Skeletal muscle tissue (tissue), 4 donors: ENCODE measurements around the gene SLC4A9. TPM values are rescaled to one million over a fixed set of nuclear protein-coding genes. Genes with fewer than 3 reads are reported as not detected.

Source experiments
- H3K27ac ChIP-seq: one replicate; pipeline ENCODE4 v1.7.0; 2013; ENCODE audit warnings: mild to moderate bottlenecking, low read depth, low read length, inconsistent platforms
- H3K27me3 ChIP-seq, 3 donors: one replicate each; pipeline ENCODE4 v1.7.0; 2013; ENCODE audit warnings: low read length in 3 of 3; ENCODE audit not compliant: control insufficient read depth in 3 of 3, insufficient read depth in 3 of 3
- H3K36me3 ChIP-seq, 3 donors: one replicate each; pipeline ENCODE4 v1.7.0; 2013; ENCODE audit warnings: low read length in 3 of 3; ENCODE audit not compliant: control insufficient read depth in 3 of 3, insufficient read depth in 3 of 3
- H3K4me1 ChIP-seq, 3 donors: one replicate each; pipeline ENCODE4 v1.7.0; 2013; ENCODE audit warnings: low read length in 3 of 3, mild to moderate bottlenecking in 3 of 3; ENCODE audit not compliant: control insufficient read depth in 3 of 3, insufficient read depth in 3 of 3
- H3K4me3 ChIP-seq, 3 donors: one replicate each; pipeline ENCODE4 v1.7.0; 2013; ENCODE audit warnings: low read length in 3 of 3
- H3K9ac ChIP-seq, 3 donors: one replicate each; pipeline ENCODE4 v1.7.0; 2013; ENCODE audit warnings: low read length in 3 of 3, mild to moderate bottlenecking in 3 of 3, moderate library complexity in 2 of 3, low read depth in 1 of 3
- H3K9me3 ChIP-seq, 3 donors: one replicate each; pipeline ENCODE4 v1.7.0; 2013; ENCODE audit warnings: low read length in 3 of 3; ENCODE audit not compliant: control insufficient read depth in 3 of 3
- total RNA-seq: library from RNA; depleted of rRNA; stranded (reverse); fragments of >200 nt; gene quantifications from one replicate; pipeline ENCODE4 v1.2.3, GENCODE V29; 2014
- donor health status: Osteomylitis.

Gene SLC4A9
- total RNA-seq, 1 donor from 2014 or later, result not detected

- Histone ChIP-seq H3K36me3 (no peaks in the 10 kb centered on the region), H3K4me3 (no peak overlapping the region), H3K27me3 (no peaks in the 10 kb centered on the region), H3K27ac (no peak overlapping the region), H3K9ac (no peak overlapping the region), H3K4me1 (peaks cover 0 to 7% (median 7%) of the 10 kb centered on the region in 3 donors), H3K9me3 (no peaks in the 10 kb centered on the region)
Observed at GRCh38 chr5:140366589-140367255, 6.7 kb downstream of the SLC4A9 start.

DNA sequence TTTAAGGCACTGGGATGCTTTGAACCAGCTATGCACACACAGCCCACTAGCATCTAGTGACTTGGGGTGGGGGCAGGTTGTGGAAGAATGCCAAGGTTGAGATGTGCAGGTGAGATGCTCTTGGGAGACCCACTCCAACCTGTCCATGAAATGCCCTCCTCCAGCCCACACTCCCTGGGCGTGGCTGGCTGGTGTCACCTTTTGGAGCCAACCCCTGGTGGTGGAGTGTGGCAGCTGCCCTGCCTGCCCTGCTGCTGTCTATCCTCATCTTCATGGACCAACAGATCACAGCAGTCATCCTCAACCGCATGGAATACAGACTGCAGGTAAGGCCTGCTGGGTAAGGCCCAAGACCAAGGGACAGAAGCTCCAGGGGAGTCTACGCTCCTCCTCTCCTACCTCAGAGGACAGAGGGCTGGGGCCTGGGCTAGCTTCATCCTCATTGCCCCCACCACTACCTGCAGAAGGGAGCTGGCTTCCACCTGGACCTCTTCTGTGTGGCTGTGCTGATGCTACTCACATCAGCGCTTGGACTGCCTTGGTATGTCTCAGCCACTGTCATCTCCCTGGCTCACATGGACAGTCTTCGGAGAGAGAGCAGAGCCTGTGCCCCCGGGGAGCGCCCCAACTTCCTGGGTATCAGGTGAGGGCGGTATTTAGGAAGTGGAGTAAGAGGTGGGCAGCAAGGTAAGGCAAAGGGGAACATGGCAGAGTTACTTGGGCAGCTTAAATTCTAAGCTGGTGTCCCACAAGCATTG is 7.4 kb downstream of the SLC4A9 start:
- H3K9me3 ChIP-seq, result no peaks in the 10 kb centered on the region
- no peak overlapping the region for H3K9ac ChIP-seq
- H3K36me3 ChIP-seq, result no peaks in the 10 kb centered on the region
- peaks cover 0 to 7% (median 7%) of the 10 kb centered on the region in 3 donors for H3K4me1 ChIP-seq
- no peaks in the 10 kb centered on the region for H3K27me3 ChIP-seq
- no peak overlapping the region for H3K27ac ChIP-seq
- no peak overlapping the region for H3K4me3 ChIP-seq

DNA sequence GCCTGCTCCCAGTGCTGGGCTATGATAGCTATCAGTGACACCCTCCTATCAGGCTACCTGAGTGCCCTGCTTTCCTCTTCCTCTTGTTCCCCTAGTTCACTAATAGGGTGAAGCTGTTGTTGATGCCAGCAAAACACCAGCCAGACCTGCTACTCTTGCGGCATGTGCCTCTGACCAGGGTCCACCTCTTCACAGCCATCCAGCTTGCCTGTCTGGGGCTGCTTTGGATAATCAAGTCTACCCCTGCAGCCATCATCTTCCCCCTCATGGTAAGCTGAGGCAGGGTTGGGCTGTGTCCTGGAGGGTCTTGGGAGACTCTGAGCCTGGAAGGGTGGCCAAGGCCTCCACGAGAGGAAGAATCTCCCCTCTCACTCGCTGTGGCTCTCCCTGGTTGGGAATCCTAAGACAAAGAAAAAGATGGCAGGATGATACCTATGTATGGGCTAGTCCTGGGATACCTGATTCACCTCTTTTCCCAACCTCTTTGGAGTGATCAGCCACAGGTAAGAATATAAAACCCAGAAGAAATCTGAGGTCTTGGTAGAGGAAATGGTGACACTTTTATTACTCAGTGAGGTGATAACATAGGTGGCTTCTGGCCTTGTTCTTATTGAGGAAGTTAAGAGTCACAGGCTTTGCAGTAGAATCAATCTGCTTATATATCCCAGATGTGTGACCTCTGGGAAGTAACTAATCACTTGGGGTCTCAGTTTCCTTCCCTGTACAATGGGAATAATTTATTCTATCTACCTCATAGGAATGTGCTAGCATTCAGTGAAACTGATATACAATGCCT is 11.6 kb downstream of the SLC4A9 start:
- no peaks in the 10 kb centered on the region for H3K9me3 ChIP-seq
- no peak overlapping the region for H3K27ac ChIP-seq
- H3K36me3 ChIP-seq, result no peaks in the 10 kb centered on the region
- H3K27me3 ChIP-seq, result no peaks in the 10 kb centered on the region
- H3K4me3 ChIP-seq, result no peak overlapping the region
- peaks cover 6 to 8% (median 7%) of the 10 kb centered on the region in 3 donors for H3K4me1 ChIP-seq
- no peak overlapping the region for H3K9ac ChIP-seq

GRCh38 chr5:140372971-140373487 is 13.0 kb downstream of the SLC4A9 start:
- peaks cover 6 to 8% (median 7%) of the 10 kb centered on the region in 3 donors for H3K4me1 ChIP-seq
- no peaks in the 10 kb centered on the region for H3K9me3 ChIP-seq
- H3K4me3 ChIP-seq, result peak overlapping the region in 2 of 3 donors; percentile 5 to 41
- peak overlapping the region in 2 of 3 donors; percentile 33 to 72 for H3K9ac ChIP-seq
- no peaks in the 10 kb centered on the region for H3K27me3 ChIP-seq
- H3K36me3 ChIP-seq, result no peaks in the 10 kb centered on the region
- no peak overlapping the region for H3K27ac ChIP-seq

GRCh38 chr5:140381351-140381750 is 21.4 kb downstream of the SLC4A9 start:
- no peak overlapping the region for H3K4me3 ChIP-seq

DNA sequence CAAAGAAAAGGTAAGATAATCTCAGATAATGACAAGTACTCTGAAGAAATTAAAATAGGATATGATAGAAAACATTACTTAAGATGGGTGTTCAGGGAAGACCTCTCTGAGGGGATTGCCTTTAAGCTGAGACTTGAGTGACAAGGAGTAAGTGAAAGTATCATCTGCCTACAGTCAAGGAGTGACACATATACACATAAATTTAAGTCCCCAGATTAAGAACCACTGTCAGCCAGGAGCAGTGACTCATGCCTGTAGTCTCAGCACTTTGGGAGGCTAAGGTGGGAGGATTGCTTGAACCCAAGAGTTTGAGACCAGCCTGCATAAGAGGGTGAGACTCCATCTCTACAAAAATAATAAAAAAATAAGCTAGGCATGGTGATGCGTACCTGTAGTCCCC is 22.0 kb downstream of the SLC4A9 start:
- Histone ChIP-seq H3K27ac (no peak overlapping the region), H3K9me3 (no peaks in the 10 kb centered on the region), H3K27me3 (no peaks in the 10 kb centered on the region), H3K4me1 (no peaks in the 10 kb centered on the region), H3K9ac (no peak overlapping the region), H3K36me3 (no peaks in the 10 kb centered on the region), H3K4me3 (no peak overlapping the region)

More at GRCh38 chr5:140381351-140381750, 21.4 kb downstream of the SLC4A9 start:
- H3K4me1 ChIP-seq, result no peaks in the 10 kb centered on the region
- no peak overlapping the region for H3K9ac ChIP-seq
- H3K27ac ChIP-seq, result no peak overlapping the region
- no peaks in the 10 kb centered on the region for H3K27me3 ChIP-seq
- H3K36me3 ChIP-seq, result no peaks in the 10 kb centered on the region
- no peaks in the 10 kb centered on the region for H3K9me3 ChIP-seq

- H3K9me3 ChIP-seq, result no peaks in the 10 kb centered on the region
- H3K4me1 ChIP-seq, result no peaks in the 10 kb centered on the region
- no peak overlapping the region for H3K9ac ChIP-seq
- H3K36me3 ChIP-seq, result no peaks in the 10 kb centered on the region
- H3K27me3 ChIP-seq, result no peaks in the 10 kb centered on the region
- no peak overlapping the region for H3K27ac ChIP-seq
- H3K4me3 ChIP-seq, result no peak overlapping the region
Observed at GRCh38 chr5:140382866-140383265, 22.9 kb downstream of the SLC4A9 start.

- H3K27me3 ChIP-seq, result no peaks in the 10 kb centered on the region
- H3K4me1 ChIP-seq, result no peaks in the 10 kb centered on the region
- no peak overlapping the region for H3K4me3 ChIP-seq
- no peaks in the 10 kb centered on the region for H3K36me3 ChIP-seq
- no peak overlapping the region for H3K9ac ChIP-seq
- no peaks in the 10 kb centered on the region for H3K9me3 ChIP-seq
- no peak overlapping the region for H3K27ac ChIP-seq
Observed at GRCh38 chr5:140383300-140383699, 23.3 kb downstream of the SLC4A9 start.

DNA sequence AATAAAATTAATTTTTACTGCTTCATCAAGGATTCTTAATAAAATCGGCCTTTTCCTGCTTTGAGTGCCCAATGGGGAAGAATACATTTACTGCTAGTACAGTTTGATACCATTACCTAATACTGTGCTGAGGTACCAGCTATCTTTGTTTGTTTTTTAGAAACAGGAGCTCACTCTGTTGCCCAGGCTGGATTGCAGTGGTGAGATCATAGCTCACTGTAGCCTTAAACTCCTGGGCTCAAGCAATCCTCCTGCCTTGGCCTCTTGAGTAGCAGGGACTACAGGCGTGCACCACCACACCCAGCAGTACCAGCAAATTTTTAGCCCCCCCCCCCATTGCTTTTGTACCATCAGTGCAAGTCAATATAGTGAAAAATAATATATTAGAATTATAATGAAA is 28.1 kb downstream of the SLC4A9 start:
- no peaks in the 10 kb centered on the region for H3K36me3 ChIP-seq
- H3K9me3 ChIP-seq, result no peaks in the 10 kb centered on the region
- H3K27ac ChIP-seq, result no peak overlapping the region
- H3K27me3 ChIP-seq, result no peaks in the 10 kb centered on the region
- H3K9ac ChIP-seq, result no peak overlapping the region
- H3K4me3 ChIP-seq, result no peak overlapping the region
- no peaks in the 10 kb centered on the region for H3K4me1 ChIP-seq
